T-helper 22 cell (primary cell): ENCODE results near the gene ZNF701.
"Not testable (repeated sequence)": the region's sequence is repeated elsewhere in the genome, so short reads cannot be mapped to it uniquely, and the experiment has no call there.

ENCODE experiments used
- DNase-seq: peaks from one replicate; pipeline ENCODE4 v3.0.0-alpha.2; 2020; ENCODE audit warnings: low read depth

ZNF701 gene

GRCh38 chr19:52570000-52570861 lies at the start of gene ZNF701:
Gene ZNF701, plus strand, starts transcription at chr19:52570287. Its CDS starts 3,861 bp downstream, at chr19:52574148.
- peak; percentile 84 for DNase-seq

GRCh38 chr19:52522551-52522950 lies 47.5 kb upstream of the ZNF701 start:
- DNase-seq, result no peak

- no peak for DNase-seq
Observed at GRCh38 chr19:52524086-52524485, 46.0 kb upstream of the ZNF701 start.

- peak; percentile 92 for DNase-seq
Observed at GRCh38 chr19:52527134-52527955, 42.7 kb upstream of the ZNF701 start, which contains the start of gene ZNF808. Gene ZNF808, plus strand, starts transcription at chr19:52527668. Its CDS starts 15,617 bp downstream, at chr19:52543285.

GRCh38 chr19:52527956-52528351 lies 42.1 kb upstream of the ZNF701 start:
- DNase-seq, result no peak

- DNase-seq, result no peak
Observed at GRCh38 chr19:52532480-52532879, 37.6 kb upstream of the ZNF701 start.

- DNase-seq, result no peak
Observed at GRCh38 chr19:52533901-52534300, 36.2 kb upstream of the ZNF701 start.

- not testable (repeated sequence) for DNase-seq
Observed at GRCh38 chr19:52535385-52535770, 34.7 kb upstream of the ZNF701 start.

GRCh38 chr19:52535771-52536447 lies 34.2 kb upstream of the ZNF701 start:
- peak; percentile 81 for DNase-seq

- DNase-seq, result peak; percentile 38
Observed at GRCh38 chr19:52536448-52536800, 33.7 kb upstream of the ZNF701 start.

GRCh38 chr19:52538815-52539214 lies 31.3 kb upstream of the ZNF701 start:
- DNase-seq, result not testable (repeated sequence)

GRCh38 chr19:52541176-52541575 lies 28.9 kb upstream of the ZNF701 start:
- DNase-seq, result not testable (repeated sequence)

- DNase-seq, result no peak
Observed at GRCh38 chr19:52541608-52542007, 28.5 kb upstream of the ZNF701 start.

- not testable (repeated sequence) for DNase-seq
Observed at GRCh38 chr19:52542541-52542940, 27.5 kb upstream of the ZNF701 start.

- DNase-seq, result no peak
Observed at GRCh38 chr19:52542984-52543664, 27.0 kb upstream of the ZNF701 start.

- DNase-seq, result no peak
Observed at GRCh38 chr19:52554216-52554971, 15.7 kb upstream of the ZNF701 start.

GRCh38 chr19:52557231-52557995 lies 12.7 kb upstream of the ZNF701 start:
- no peak for DNase-seq

GRCh38 chr19:52558732-52559445 lies 11.2 kb upstream of the ZNF701 start:
- DNase-seq, result not testable (repeated sequence)

GRCh38 chr19:52561611-52562010 lies 8.5 kb upstream of the ZNF701 start:
- not testable (repeated sequence) for DNase-seq

- DNase-seq, result no peak
Observed at GRCh38 chr19:52566121-52566520, 4.0 kb upstream of the ZNF701 start.
